EH (cell line): Measurements from ENCODE around the gene SLC22A23.
"Not testable (repeated sequence)": the region's sequence is repeated elsewhere in the genome, so short reads cannot be mapped to it uniquely, and the experiment has no call there.

Experiments used
- DNase-seq: peaks from one replicate; pipeline ENCODE4 v3.0.0-alpha.2; 2015; ENCODE audit warnings: low read depth

SLC22A23 gene

DNA sequence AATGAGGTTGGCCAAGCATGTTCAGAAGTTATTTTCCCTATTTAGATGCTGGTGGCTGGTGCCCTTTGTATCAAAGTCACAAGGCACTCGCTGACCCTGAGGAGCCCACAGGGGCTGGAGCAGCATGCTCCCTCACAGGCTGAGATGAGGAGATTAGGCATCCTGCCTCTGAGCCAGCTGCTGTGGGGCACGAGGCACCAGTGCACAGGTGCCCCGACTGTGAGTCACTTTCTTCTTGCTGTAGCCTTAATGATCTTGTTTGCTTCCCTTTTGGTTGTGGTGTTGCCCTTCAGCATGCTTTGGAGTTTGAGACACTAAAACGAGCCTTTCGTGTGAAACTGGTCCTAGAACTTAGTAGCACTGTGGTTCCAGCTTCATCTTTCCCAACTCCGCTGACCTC lies 193.8 kb downstream of the SLC22A23 start:
- no peak for DNase-seq

DNA sequence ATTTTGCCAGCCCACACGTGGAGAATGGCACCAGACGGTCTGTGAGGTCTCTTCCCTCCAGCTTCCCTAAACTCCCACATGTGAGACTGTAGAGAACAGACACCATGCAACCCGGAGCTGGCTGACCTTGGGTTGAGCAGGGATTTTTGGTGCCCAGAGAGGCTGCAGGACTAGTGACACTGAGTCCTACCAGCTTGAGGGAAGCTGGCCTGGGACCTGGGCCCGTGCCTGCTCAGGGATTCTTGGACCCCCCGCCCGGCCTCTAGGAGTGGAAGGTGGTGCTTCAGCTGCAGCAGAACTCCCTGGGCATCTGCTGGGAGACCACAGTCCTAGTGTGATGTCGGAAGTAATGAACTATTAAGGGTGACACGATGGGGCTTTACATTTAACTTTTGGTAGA lies 194.9 kb downstream of the SLC22A23 start:
- no peak for DNase-seq

DNA sequence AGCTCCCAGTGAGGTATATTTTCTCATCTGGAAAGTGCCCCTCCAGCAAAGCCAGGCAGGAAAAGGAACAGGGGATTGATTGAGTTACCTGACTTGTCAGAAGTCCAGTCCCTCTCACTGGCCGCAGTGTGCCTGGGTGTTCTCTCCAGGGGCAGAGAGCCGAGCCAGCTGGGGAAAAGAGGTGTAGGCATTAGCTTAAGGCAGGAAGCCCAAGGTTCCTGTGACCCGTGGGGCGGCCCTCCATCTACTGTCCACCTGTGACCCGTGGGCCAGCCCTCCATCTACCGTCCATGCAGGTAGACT lies 195.4 kb downstream of the SLC22A23 start:
- no peak for DNase-seq

DNA sequence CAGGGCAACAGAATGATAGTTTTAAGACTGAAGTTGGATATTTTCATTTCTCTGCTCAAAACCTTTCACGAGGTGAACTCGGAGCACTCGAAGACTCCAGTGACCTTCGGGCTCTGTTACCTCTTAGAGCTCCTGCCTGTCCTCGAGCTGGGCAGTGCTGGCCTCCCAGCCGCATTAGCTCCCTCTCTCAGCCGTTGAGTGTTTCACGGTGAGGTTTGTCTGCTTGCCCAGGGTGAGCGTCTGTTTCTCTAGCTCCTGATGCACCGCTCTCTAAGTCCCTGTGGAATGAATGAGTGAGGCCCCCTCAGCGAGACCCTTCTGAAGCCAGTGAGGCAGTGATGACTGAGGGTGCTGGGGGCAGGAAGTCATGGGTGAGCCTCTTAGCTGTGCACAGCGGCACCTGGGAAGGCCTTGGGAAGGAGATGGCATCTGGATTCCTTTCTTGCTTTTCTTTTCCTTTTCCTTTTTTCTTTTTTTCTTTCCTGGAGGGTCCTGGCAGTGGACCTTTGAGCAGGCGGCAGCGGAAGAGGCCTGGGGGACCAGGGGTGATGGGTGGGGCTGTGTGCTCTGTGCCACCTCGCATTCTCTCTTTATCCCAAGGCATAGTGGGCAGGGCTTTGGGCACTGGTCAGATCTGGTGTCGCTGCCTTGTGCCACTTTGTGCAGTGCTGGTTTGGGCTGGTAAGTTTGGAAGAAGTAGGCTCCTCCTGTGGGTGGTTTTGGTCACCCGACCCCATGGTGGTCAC lies 195.9 kb downstream of the SLC22A23 start:
- DNase-seq, result no peak

DNA sequence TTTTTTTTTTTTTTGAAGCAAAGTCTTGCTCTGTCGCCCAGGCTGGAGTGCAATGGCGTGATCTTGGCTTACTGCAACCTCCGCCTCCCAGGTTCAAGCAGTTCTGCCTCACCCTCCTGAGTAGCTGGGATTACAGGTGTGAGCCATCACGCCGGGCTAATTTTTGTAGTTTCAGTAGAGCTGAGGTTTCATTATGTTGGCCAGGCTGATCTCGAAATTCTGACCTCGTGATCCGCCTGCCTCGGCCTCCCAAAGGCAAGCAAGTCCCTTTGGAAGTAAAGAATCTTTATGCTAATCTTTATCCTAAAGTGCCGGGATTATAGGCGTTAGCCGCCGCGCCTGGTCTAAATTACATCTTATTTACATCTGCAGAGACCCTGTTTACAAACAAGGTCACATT lies 196.6 kb downstream of the SLC22A23 start:
- no peak for DNase-seq

DNA sequence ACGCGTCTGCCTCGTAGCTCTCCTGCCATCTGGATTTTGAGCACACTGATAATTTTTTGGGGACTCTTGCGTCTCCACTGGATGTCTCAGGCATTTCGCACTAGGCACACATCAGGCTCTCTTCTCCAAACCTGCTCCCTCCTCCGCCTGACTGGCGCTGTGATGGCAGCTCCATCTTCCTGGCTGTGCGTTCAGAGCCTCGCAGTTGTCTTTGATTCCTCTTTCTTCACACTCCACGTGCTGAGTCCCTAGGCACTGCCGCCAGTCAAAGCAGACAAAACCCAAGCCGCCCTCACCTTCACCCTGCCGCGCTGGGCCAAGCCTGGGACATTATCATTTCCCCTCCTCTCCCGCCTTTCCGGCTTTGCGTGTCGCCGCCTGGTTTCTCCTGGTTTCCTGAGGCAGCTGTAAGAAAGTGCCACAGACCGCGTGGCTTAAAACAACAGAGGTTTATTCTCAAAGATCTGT lies 197.3 kb downstream of the SLC22A23 start:
- DNase-seq, result peak; percentile 57

DNA sequence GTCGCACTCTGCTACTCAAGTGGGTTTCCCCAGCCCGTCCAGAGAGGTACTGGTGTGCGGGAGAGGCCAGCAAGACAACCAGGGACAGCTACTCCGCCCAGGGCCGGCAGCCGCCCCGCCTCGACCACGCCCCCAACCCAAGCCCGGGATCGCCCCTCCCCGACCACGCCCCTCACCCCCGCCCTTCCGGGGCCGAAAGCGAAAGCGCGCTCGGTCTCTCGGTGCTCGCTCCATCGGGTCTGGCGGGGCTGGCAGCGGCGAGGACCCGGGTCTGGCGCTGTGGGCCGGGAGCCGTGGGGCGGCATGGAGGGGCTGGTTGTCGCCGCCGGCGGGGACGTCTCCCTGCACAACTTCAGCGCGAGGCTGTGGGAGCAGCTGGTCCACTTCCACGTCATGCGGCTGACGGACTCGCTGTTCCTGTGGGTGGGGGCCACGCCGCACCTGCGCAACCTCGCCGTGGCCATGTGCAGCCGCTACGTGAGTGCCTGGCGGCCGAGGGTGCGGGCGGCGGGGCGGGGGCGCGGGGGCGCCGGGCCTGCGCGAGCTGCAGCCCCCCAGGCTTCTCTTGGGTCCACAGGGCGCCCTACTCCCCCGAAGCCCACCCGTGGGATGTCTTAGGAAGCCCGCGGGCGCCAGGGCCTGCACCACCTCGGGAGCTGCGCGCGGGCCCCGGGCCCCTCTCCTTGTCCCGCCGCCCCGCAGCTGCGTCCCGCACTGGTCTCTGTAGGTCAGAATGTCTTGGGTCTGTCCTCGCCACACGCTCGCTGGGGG lies 197.9 kb downstream of the SLC22A23 start, which contains the start of gene PSMG4:
Gene PSMG4 (plus strand): TSS at position 228 of the 771 bp plus-strand sequence. CDS start 76 bp downstream, at position 304.
- peak; percentile 89 for DNase-seq

DNA sequence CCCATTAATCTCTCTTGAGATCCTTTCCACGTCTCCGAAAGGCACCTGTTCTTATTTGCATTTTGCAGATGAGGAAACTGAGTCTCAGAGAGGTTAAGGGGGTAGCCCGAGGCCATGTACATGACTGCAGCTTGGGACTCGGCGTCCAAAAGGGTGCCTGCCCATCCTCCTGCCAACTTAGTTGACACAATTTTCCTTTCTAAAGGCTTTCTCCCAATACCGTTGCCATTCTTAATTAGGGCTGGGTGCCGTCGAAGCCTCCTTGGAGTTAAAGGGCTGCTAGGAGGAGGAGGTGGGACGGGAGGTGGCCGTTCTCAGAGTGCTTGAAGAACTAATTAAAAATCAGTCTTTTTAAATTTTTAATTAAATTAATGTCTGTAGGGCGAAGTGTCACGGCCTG lies 198.6 kb downstream of the SLC22A23 start:
- DNase-seq, result no peak

DNA sequence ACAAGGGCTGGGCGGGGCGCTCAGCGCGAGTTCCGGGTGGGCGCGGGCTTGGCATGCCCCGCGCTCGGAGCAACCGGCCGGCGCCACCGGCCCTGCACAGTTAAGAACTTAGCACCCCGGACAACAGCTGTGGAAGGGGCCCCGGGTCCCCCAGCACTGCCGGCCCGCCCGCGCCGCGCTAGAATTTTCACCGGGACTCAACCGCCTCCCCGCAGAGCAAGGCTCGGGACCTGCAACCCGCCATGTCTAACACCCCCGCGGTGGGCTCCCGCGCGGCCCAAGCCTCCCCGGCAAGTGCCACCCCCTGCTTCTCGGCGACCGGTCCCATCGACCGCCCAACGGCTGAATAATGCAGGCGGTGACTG lies 203.3 kb downstream of the SLC22A23 start:
- no peak for DNase-seq

DNA sequence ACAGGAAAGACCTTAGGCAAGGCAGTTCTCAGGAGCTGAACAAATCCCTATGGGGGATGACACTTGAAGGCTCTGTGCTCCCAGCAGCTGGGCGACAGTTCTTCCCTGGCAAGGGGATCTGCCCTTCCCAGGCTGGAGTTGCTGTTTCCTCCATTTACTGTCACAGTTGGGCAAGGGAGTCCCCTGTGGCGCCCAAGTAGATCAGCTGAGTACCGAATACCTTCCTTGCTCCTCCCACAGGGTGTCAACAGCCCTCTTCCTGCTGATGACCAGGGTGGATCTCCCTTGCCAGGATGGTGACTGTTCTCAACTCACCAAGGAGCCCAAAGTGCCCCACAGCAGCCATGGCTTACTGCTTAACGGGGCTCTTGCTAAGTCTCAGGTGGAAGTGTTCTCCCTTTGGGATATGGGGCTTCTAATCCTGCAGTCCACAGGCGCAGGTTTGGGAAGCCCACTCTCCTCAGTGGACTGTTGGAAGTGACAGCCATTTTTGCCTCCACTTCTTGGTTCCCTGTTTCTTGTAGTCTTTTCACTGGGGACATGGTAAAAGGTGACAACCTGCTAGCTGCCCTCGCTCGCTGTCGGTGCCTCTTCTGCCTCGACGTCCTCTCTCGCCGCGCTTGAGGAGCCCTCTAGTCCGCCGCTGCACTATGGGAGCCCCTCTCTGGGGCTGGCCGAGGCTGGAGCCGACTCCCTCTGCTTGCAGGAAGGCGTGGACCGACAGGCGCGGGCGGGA lies 203.8 kb downstream of the SLC22A23 start:
- no peak for DNase-seq

DNA sequence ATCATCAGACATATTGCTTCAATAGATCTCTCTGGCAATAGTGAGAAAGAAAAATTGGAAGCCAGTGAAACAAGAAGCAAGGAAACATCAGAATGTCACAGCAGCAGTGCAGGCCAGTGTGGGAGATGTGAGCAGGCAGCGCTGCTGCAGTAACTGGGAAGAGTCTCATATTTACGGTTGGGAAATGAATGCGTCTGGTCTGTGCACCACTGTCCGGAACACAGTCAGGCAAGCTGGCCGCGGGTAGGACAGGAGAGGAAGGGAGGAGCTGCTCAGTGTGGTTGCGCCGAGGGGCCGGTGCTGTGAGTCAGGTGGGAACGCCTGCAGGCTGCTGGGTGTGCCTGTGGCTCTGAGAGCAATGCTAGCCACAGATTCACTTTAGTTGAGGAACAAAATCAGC lies 204.5 kb downstream of the SLC22A23 start:
- no peak for DNase-seq

DNA sequence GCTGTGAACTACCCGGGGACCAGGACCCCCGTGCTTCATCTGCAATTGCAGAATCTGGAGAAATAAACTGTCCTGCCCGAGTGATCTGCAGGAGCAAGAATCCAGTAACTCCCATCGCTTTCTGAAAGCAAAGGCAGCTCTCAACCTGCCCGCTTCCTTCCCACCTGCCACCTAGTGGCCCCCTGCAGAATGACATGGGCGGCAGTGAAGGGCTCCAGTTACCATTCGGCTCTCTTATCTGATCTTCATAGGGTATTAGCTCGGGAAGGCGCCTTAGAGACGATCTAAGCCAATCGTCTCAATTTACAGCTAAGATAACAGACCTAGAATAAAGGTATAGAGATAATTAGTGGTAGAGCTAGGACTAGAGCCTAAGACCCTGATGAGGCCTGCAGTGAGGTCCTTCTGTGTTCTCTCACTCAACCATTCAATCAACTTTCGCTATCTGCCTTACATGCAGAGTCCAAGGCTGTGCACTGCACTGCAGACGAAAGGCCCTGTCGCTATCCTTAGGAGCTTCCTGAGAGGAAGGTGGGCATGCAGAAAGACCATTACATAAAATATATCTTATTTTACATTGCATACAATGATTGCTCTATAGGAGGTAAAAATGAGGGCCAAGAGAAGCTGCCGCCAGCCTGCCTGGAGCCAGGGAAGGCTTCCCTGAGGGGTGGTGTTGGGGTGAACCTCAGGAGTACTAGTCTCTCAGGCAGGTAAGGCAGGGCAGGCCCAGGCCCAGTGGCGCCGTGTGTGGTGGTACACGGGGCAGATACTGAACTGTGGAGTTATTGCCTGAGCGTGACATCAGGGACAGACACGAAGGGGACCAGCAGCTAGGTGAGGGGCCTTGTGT lies 205.2 kb downstream of the SLC22A23 start:
- peak; percentile 85 for DNase-seq

DNA sequence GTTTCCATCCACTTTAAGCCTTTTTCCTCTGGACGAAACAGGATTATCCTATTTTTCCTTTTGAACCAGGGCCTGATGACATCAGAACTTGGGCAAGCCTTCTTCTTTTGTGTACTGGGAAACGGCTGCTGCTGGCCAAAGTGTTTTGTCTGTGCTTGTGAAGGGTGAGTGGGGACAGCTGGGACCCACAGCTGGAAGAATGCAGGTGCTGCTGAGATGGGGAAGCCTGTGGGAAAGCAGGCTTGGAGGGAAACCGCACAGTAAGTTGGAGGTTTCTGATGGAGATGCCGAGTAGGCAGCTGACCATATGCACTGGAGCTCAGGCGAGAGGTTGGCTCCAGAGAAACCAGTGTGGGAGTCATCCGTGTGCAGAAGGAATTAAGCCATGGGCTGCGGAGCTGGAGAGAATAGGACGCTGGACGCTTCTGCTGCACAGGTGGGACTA lies 206.6 kb downstream of the SLC22A23 start:
- DNase-seq, result no peak

DNA sequence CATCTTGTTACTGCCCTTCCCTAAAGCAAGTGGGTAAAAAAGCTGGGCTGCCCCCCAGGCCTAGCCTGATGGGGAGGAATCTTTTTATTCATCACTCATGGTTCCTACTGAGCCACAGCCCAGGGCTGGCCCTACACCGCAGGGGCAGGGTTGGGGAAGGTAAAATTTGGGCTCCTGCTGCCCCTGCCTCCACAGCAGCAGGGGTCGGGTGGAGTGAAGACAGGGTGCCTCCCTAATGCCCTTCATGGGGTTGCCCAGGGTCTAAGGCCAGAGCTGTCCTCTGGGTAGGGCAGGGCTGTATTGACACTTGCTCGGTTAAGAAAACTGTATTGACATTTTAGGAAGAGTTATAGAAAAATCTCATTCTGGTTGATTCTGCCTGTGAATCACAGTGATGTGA lies 207.0 kb downstream of the SLC22A23 start:
- DNase-seq, result no peak

DNA sequence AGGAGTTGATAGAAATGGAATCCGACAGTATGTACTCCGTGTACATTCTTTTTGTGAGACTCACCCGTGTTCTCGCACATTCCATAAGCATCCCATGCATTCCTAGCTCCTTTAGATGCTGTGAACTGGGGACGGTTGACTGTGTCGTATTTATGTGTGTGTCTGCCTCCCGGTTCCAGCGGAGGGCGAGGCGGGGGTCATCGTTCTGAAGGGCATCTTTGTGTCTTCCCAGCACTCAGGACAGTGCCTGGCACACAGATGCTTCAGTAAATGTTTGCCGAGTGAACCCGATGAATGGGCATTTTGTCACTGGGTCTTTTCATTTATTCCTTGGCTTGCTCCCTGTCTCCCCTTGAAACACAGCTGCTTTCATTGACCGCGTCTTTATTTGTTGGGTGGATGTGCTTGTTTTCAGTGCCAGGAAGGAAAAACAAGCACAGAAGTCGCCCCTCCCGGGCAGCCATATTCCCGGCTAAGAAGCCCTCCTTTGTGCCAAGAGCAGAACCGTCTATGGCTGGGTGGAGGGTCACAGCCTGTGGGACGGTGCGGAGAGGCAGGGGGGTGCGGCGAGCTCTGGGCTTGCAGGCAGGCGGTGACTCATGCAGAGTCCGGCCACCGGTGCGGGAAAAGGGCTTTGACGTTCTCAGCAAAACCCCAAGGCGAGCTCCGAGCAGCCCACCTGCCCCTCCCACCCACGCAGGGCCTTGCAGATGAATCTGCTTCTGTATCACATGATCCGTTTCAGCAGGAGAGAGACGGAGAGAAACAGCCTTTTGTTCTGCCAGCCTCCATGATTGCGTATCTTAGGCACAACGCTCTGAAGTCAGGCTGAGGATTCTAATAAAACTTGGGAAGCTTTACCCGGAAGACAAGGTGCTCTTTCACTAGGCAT lies 209.3 kb downstream of the SLC22A23 start:
- peak; percentile 99 for DNase-seq

DNA sequence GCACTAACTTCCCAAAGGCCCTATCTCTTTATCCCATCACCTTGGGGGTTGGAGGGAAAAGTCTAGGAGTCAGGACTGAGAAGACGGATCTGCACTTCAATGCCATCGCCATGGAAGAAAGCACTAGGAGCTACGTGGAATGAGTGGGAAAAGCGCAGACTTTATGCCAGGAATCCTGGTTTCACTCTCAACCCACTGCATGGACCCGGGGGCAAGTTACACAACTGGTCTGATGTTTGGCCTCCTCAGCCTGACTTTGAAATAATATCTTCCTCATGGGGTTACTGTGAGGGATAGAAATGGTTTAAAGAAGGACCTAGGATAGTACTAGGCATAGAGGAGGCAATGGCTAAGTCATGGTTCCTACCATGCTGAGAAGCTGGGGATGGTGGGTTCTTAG lies 211.6 kb downstream of the SLC22A23 start:
- DNase-seq, result no peak

DNA sequence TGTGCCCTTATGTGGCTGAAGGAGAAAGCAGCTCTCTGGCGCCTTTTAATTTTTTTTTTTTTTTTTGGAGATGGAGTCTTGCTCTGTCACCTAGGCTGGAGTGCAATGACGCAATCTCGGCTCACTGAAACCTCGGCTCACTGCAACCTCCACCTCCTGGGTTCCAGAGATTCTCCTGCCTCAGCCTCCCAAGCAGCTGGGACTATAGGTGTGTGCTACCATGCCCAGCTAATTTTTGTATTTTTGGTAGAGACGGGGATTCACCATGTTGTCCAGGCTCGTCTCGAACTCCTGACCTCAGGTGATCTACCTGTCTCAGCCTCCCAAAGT lies 212.1 kb downstream of the SLC22A23 start:
- DNase-seq, result not testable (repeated sequence)

DNA sequence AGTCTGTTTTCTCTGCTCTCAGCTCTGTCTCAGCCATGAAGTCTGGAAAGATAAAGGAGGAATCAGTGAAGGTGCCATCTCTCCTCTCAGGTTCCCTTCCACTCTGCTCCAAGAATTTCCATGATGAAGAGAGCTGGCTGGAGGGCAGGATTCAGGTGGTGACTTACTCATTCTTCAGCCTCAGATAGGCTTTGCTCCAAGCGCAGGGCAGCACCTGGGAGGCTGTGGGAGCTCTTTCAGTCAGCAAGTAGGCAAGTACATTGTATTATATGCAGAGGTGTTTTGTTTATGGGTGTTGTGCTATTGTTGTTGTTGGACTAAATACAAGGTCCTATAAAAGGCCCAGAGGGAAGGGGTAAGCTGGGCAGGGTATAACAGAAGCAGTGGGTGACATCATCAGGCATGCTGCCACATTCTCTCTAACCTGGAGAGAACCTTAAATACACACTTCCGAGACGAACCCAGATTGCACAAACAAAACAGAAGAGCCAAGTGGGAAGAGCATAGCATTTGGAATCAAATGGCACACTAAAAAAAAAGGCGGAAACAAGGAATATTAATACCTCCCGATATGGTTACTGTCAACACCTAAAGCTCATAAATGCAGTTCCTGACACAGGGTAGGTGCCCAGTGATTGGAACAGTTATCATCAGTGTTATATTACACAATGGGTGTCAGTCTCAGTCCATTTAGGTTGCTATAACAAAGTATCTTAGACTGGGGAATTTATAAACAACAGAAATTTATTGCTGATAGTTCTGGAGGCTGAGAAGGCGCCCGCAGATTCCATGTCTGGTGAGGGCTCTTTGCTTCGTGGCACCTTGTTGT lies 212.6 kb downstream of the SLC22A23 start:
- no peak for DNase-seq

DNA sequence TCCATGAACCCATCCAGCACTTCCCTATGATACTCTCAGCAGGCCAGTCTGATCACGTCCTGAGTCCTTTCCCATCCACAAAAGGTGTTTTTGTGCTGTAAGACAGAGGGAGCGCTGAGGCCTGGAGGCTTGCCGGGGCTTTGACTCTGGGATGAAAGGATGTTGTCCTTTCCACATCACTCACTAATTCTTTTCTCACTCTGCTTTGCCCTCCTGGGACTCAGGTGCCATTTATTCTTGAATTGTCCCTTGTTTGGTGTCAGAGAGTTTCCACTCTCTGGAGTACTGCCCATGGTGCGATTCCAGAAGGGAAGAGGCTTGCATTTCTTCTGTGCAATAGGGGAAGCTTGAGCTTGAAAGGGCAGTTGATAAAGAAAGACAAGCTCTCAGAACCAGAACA lies 214.1 kb downstream of the SLC22A23 start:
- DNase-seq, result no peak

DNA sequence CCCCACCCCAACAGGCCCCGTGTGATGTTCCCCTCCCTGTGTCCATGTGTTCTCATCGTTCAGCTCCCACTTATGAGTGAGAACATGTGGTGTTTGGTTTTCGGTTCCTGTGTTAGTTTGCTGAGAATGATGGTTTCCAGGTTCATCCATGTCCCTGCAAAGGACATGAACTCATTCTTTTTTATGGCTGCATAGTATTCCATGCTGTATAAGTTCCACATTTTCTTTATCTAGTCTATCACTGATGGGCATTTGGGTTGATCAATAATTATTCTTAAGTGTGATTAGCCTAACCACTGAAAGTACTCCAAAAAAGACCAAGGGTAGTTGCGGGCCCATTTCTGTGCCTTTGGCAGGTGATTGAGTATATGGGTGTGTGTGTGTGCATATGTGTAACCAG lies 215.1 kb downstream of the SLC22A23 start:
- DNase-seq, result not testable (repeated sequence)
